HepG2 (cell line): ENCODE results near the gene MAN2A2. TPM values are rescaled to one million over a fixed set of nuclear protein-coding genes. Genes with fewer than 3 reads are reported as not detected.
A peak's percentile ranks its signal among the peaks of the same experiment; 100 is the strongest.

Experiments
- ARNT2 ChIP-seq: sonication (generic); formaldehyde crosslinking; IDR thresholded peaks from 2 replicates; pipeline ENCODE4 v1.8.0; 2022; ENCODE audit warnings: mild to moderate bottlenecking, low read depth, missing genetic modification reagents, moderate library complexity
- ATF6 ChIP-seq: sonication (generic); formaldehyde crosslinking; conservative IDR thresholded peaks from 2 replicates; pipeline ENCODE4 v1.4.0; 2020; ENCODE audit warnings: missing genetic modification reagents
- CBX2 ChIP-seq, 2 experiments: fragments of 200-600 bp in 1 of 2; sonication (generic); formaldehyde crosslinking in 1 of 2; IDR thresholded peaks; 2 replicates each; pipeline versions ENCODE4 v1.7.0 to v1.8.1; 2018 to 2022; ENCODE audit warnings: low read depth in 2 of 2, low read length in 1 of 2, mild to moderate bottlenecking in 1 of 2, missing genetic modification reagents in 1 of 2
- CEBPB ChIP-seq: IDR thresholded peaks from 2 replicates; pipeline ENCODE4 v1.6.1; 2011; ENCODE audit warnings: low read depth, low read length, improper control_type of control experiment, borderline replicate concordance
- CHD4 ChIP-seq: fragments of 200-600 bp; sonication (generic); IDR thresholded peaks from 2 replicates; pipeline ENCODE4 v1.7.0; 2017; ENCODE audit warnings: mild to moderate bottlenecking, low read length, borderline replicate concordance
- E2F1 ChIP-seq: sonication (generic); formaldehyde crosslinking; IDR thresholded peaks from 2 replicates; pipeline ENCODE4 v1.5.0; 2020; ENCODE audit warnings: missing genetic modification reagents
- HHEX ChIP-seq: IDR thresholded peaks from 2 replicates; pipeline ENCODE4 v1.6.1; 2016; ENCODE audit warnings: control low read depth
- PRDM10 ChIP-seq: sonication (generic); formaldehyde crosslinking; IDR thresholded peaks from 2 replicates; pipeline ENCODE4 v1.4.0; 2020; ENCODE audit warnings: low read depth, missing genetic modification reagents
- RBFOX2 ChIP-seq: fragments of 200-400 bp; formaldehyde crosslinking; IDR thresholded peaks from 2 replicates; pipeline ENCODE4 v1.6.1; 2017; ENCODE audit warnings: low read depth, mild to moderate bottlenecking, low read length
- REL ChIP-seq: sonication (generic); formaldehyde crosslinking; conservative IDR thresholded peaks from 2 replicates; pipeline ENCODE4 v1.8.0; 2022; ENCODE audit warnings: mild to moderate bottlenecking, missing genetic modification reagents, moderate library complexity
- SETDB1 ChIP-seq: sonication (generic); formaldehyde crosslinking; IDR thresholded peaks from 2 replicates; pipeline ENCODE4 v1.5.1; 2020; ENCODE audit warnings: missing genetic modification reagents, mild to moderate bottlenecking, borderline replicate concordance
- TCF7 ChIP-seq: sonication (generic); IDR thresholded peaks from 2 replicates; pipeline ENCODE4 v1.6.1; 2016; ENCODE audit warnings: antibody characterized with exemption, low read depth
- TSC22D2 ChIP-seq: sonication (generic); formaldehyde crosslinking; IDR thresholded peaks from 2 replicates; pipeline ENCODE4 v1.5.1; 2020; ENCODE audit warnings: missing genetic modification reagents, mild to moderate bottlenecking, borderline replicate concordance
- ZNF768 ChIP-seq: sonication (generic); formaldehyde crosslinking; IDR thresholded peaks from 2 replicates; pipeline ENCODE4 v1.4.0; 2020; ENCODE audit warnings: missing genetic modification reagents
- ZNF83 ChIP-seq: sonication (generic); formaldehyde crosslinking; IDR thresholded peaks from 2 replicates; pipeline ENCODE4 v1.4.0; 2020; ENCODE audit warnings: missing genetic modification reagents, mild to moderate bottlenecking, borderline replicate concordance
- polyA plus RNA-seq, 8 experiments: library from polyadenylated mRNA; depleted of rRNA in 3 of 8; stranded (reverse) in 7 of 8; unstranded in 1 of 8; fragments of >200 nt; fragmentation: Illumina TruSeq in 4 of 8; extraction: Trizol in 4 of 8; gene quantifications; 2 replicates each; pipeline versions ENCODE4 v1.2.1 to v1.2.3, GENCODE V29; 2011 to 2016; ENCODE audit warnings: low read depth in 4 of 8, missing spikeins in 1 of 8, mixed read lengths in 1 of 8; ENCODE audit not compliant: insufficient read depth in 1 of 8
- total RNA-seq, 5 experiments: library from RNA; depleted of rRNA; stranded (reverse); fragments of >200 nt; fragmentation: Illumina TruSeq; extraction: Trizol; gene quantifications; 2 replicates each; pipeline ENCODE4 v1.2.3, GENCODE V29; 2016; ENCODE audit warnings: low read depth in 1 of 5
- TF ChIP-seq, protein P1 (sequence below): sonication (generic); formaldehyde crosslinking; IDR thresholded peaks from 2 replicates; pipeline ENCODE4 v1.5.0; 2020; ENCODE audit warnings: mild to moderate bottlenecking, missing genetic modification reagents
- TF ChIP-seq, protein P2 (sequence below): sonication (generic); formaldehyde crosslinking; IDR thresholded peaks from 2 replicates; pipeline ENCODE4 v1.8.0; 2023; ENCODE audit warnings: mild to moderate bottlenecking, missing genetic modification reagents
- TF ChIP-seq, protein P3 (sequence below): sonication (generic); formaldehyde crosslinking; IDR thresholded peaks from 2 replicates; pipeline ENCODE4 v1.5.0; 2020; ENCODE audit warnings: missing genetic modification reagents

MAN2A2 gene
- total and polyA plus RNA-seq, 2 of the 13 experiments (the other 11 are each of a cell fraction or from before 2014, with no cell fraction given) = 17.5 to 51.5 TPM

- TF ChIP-seq PRDM10 (CRISPR knock-in tag) = no peak
- no peak for TF ChIP-seq ARNT2
- no peak for TF ChIP-seq REL (CRISPR knock-in tag)
- no peak for TF ChIP-seq CEBPB
- TF ChIP-seq HHEX (CRISPR knock-in tag) = no peak
- no peak for TF ChIP-seq CHD4
- no peak for TF ChIP-seq CBX2 (IDR thresholded peaks at IDR 0.05; ENCODE audit: low read depth, low read length)
- TF ChIP-seq CBX2 (CRISPR knock-in tag; IDR thresholded peaks at IDR 0.05; ENCODE audit: low read depth) = no peak
- TF ChIP-seq, protein P1, sequence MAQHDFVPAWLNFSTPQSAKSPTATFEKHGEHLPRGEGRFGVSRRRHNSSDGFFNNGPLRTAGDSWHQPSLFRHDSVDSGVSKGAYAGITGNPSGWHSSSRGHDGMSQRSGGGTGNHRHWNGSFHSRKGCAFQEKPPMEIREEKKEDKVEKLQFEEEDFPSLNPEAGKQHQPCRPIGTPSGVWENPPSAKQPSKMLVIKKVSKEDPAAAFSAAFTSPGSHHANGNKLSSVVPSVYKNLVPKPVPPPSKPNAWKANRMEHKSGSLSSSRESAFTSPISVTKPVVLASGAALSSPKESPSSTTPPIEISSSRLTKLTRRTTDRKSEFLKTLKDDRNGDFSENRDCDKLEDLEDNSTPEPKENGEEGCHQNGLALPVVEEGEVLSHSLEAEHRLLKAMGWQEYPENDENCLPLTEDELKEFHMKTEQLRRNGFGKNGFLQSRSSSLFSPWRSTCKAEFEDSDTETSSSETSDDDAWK (CRISPR knock-in tag) = no peak
- TF ChIP-seq ZNF768 (CRISPR knock-in tag) = peak; percentile 29; the same call in 1 of the 2 replicates
- TF ChIP-seq, protein P2, sequence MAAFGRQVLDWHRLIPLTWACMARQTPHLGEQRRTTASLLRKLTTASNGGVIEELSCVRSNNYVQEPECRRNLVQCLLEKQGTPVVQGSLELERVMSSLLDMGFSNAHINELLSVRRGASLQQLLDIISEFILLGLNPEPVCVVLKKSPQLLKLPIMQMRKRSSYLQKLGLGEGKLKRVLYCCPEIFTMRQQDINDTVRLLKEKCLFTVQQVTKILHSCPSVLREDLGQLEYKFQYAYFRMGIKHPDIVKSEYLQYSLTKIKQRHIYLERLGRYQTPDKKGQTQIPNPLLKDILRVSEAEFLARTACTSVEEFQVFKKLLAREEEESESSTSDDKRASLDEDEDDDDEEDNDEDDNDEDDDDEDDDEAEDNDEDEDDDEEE (CRISPR knock-in tag) = no peak
- TF ChIP-seq TCF7 = no peak
- TF ChIP-seq ZNF83 (CRISPR knock-in tag) = no peak
- TF ChIP-seq E2F1 = no peak
- TF ChIP-seq RBFOX2 = peak; percentile 57
- TF ChIP-seq, protein P3, sequence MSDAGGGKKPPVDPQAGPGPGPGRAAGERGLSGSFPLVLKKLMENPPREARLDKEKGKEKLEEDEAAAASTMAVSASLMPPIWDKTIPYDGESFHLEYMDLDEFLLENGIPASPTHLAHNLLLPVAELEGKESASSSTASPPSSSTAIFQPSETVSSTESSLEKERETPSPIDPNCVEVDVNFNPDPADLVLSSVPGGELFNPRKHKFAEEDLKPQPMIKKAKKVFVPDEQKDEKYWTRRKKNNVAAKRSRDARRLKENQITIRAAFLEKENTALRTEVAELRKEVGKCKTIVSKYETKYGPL (CRISPR knock-in tag) = no peak
- TF ChIP-seq ATF6 = no peak
- no peak for TF ChIP-seq TSC22D2 (CRISPR knock-in tag)
- TF ChIP-seq SETDB1 = no peak
Measured at GRCh38 chr15:90893175-90894090, 9.7 kb upstream of the MAN2A2 start (continued).
